Right lobe of liver (tissue), 4 donors: Measurements from ENCODE around the gene PAX5.

ENCODE experiments used
- CTCF ChIP-seq, 4 donors: fragments of 200-600 bp in 3 of 4; fragments of 450-650 bp in 1 of 4; IDR thresholded peaks; one replicate each; pipeline versions ENCODE4 v1.5.1 to v1.8.0; 2016 to 2022; ENCODE audit warnings: antibody characterized with exemption in 4 of 4, mild to moderate bottlenecking in 2 of 4
- POLR2A ChIP-seq: fragments of 450-650 bp; IDR thresholded peaks from one replicate; pipeline ENCODE4 v1.6.1; 2017; ENCODE audit warnings: antibody characterized with exemption, mild to moderate bottlenecking
- donor health status: DM: no; HTN: no; CAD: no.
- donor health status: DM: no; HTN: no; CAD: no.
- donor health status: DM: no; HTN: yes; CAD: no.

- TF ChIP-seq CTCF (IDR thresholded peaks at IDR 0.05) (no peak), POLR2A (no peak)
Measured at GRCh38 chr9:36894695-36895310, 139.3 kb downstream of the PAX5 start.
